Neuronal stem cell (in vitro differentiated cells): ENCODE data around the gene ROBO1.

Experiments
- DNase-seq: peaks from one replicate; pipeline ENCODE4 v3.0.0-alpha.2; 2013; ENCODE audit warnings: low spot score
- H2AFZ ChIP-seq: one replicate; pipeline ENCODE4 v1.6.1; 2013; ENCODE audit warnings: mild to moderate bottlenecking, low read length, inconsistent platforms
- H2AK5ac ChIP-seq: 2 replicates; pipeline ENCODE4 v1.6.1; 2013; ENCODE audit warnings: low read depth, mild to moderate bottlenecking, inconsistent platforms, low read length, moderate library complexity, mixed read lengths
- H2BK120ac ChIP-seq: 2 replicates; pipeline ENCODE4 v1.6.1; 2013; ENCODE audit warnings: low read depth, mild to moderate bottlenecking, inconsistent platforms, low read length, moderate library complexity, mixed read lengths
- H2BK12ac ChIP-seq: one replicate; pipeline ENCODE4 v1.6.1; 2013; ENCODE audit warnings: low read length, inconsistent platforms
- H2BK15ac ChIP-seq: 2 replicates; pipeline ENCODE4 v1.6.1; 2013; ENCODE audit warnings: mild to moderate bottlenecking, low read length, inconsistent platforms, mixed read lengths
- H2BK5ac ChIP-seq: one replicate; pipeline ENCODE4 v1.6.1; 2013; ENCODE audit warnings: inconsistent platforms, mild to moderate bottlenecking, low read length, moderate library complexity
- H3K14ac ChIP-seq: one replicate; pipeline ENCODE4 v1.6.1; 2013; ENCODE audit warnings: low read length, inconsistent platforms
- H3K18ac ChIP-seq: 2 replicates; pipeline ENCODE4 v1.6.1; 2013; ENCODE audit warnings: low read length, inconsistent platforms
- H3K23ac ChIP-seq: 2 replicates; pipeline ENCODE4 v1.6.1; 2013; ENCODE audit warnings: low read depth, mild to moderate bottlenecking, mixed read lengths, low read length, inconsistent platforms; ENCODE audit not compliant: poor library complexity
- H3K27ac ChIP-seq: replicated peaks from 3 replicates; pipeline ENCODE4 v1.5.1; 2013; ENCODE audit warnings: low read length, inconsistent platforms
- H3K27me3 ChIP-seq, 3 experiments: 2 replicates each; pipeline ENCODE4 v1.6.1; 2013; ENCODE audit warnings: low read length in 3 of 3, mild to moderate bottlenecking in 2 of 3, inconsistent platforms in 1 of 3, low read depth in 1 of 3, mixed read lengths in 1 of 3, moderate library complexity in 1 of 3; ENCODE audit not compliant: control insufficient read depth in 3 of 3, insufficient read depth in 3 of 3
- H3K36me3 ChIP-seq, 2 donors: replicated peaks in 1 of 2; 2 replicates each; pipeline ENCODE4 v1.6.1; 2013; ENCODE audit warnings: low read length in 2 of 2; ENCODE audit not compliant: control insufficient read depth in 2 of 2, insufficient read depth in 2 of 2
- H3K4ac ChIP-seq: 2 replicates; pipeline ENCODE4 v1.6.1; 2013; ENCODE audit warnings: inconsistent platforms, mild to moderate bottlenecking, low read length, moderate library complexity
- H3K4me1 ChIP-seq, 2 donors: 1 replicate in 1 of 2; 2 replicates in 1 of 2; pipeline ENCODE4 v1.6.1; 2013; ENCODE audit warnings: low read length in 2 of 2, low read depth in 1 of 2; ENCODE audit not compliant: control insufficient read depth in 2 of 2, insufficient read depth in 1 of 2
- H3K4me2 ChIP-seq: one replicate; pipeline ENCODE4 v1.6.1; 2013; ENCODE audit warnings: mild to moderate bottlenecking, low read length, inconsistent platforms; ENCODE audit not compliant: insufficient read depth, poor library complexity, severe bottlenecking
- H3K4me3 ChIP-seq, 2 donors: 2 replicates each; pipeline ENCODE4 v1.5.1; 2013; ENCODE audit warnings: low read length in 2 of 2, mild to moderate bottlenecking in 2 of 2, inconsistent platforms in 1 of 2, moderate library complexity in 1 of 2
- H3K79me1 ChIP-seq: one replicate; pipeline ENCODE4 v1.6.1; 2013; ENCODE audit warnings: low read depth, mild to moderate bottlenecking, inconsistent platforms, low read length, moderate library complexity
- H3K9ac ChIP-seq: one replicate; pipeline ENCODE4 v1.6.1; 2013; ENCODE audit warnings: mild to moderate bottlenecking, low read depth, low read length, inconsistent platforms; ENCODE audit not compliant: poor library complexity
- H3K9me3 ChIP-seq, 2 donors: replicated peaks in 1 of 2; 2 replicates each; pipeline versions ENCODE3 to v1.6.1; 2013; ENCODE audit warnings: low read length in 2 of 2, mild to moderate bottlenecking in 2 of 2, inconsistent platforms in 1 of 2, low read depth in 1 of 2, mixed read lengths in 1 of 2, moderate library complexity in 1 of 2; ENCODE audit not compliant: control insufficient read depth in 2 of 2, insufficient read depth in 1 of 2
- H4K8ac ChIP-seq: one replicate; pipeline ENCODE4 v1.6.1; 2013; ENCODE audit warnings: low read depth, mild to moderate bottlenecking, inconsistent platforms, low read length, moderate library complexity
- H4K91ac ChIP-seq: one replicate; pipeline ENCODE4 v1.6.1; 2013; ENCODE audit warnings: low read length, low read depth, mild to moderate bottlenecking, inconsistent platforms; ENCODE audit not compliant: poor library complexity
- WGBS, 2 donors: extraction: QIAGEN DNeasy Blood & Tissue Kit; methylation state at CpG; one replicate each; pipeline ENCODE4 v1.1.7; 2013; ENCODE audit warnings: missing lambda C conversion rate in 2 of 2, mixed read lengths in 1 of 2; ENCODE audit not compliant: insufficient read length in 2 of 2, insufficient replicate concordance in 1 of 2; ENCODE audit errors: extremely low coverage in 2 of 2; 5-methylcytosine and 5-hydroxymethylcytosine counted together

The ROBO1 gene

GRCh38 chr3:79284781-79285180 is 483.0 kb downstream of the ROBO1 start:
- H2BK5ac ChIP-seq = no peak overlapping the region
- H2AFZ ChIP-seq = no peak overlapping the region
- no peak for DNase-seq
- no peak overlapping the region for H2AK5ac ChIP-seq
- H3K79me1 ChIP-seq = no peaks in the 10 kb centered on the region
- H3K27me3 ChIP-seq = no peaks in the 10 kb centered on the region
- H2BK12ac ChIP-seq = no peak overlapping the region
- H3K23ac ChIP-seq = no peak overlapping the region
- no peak overlapping the region for H3K4me2 ChIP-seq
- H3K4ac ChIP-seq = no peak overlapping the region
- H4K8ac ChIP-seq = no peak overlapping the region
- no peaks in the 10 kb centered on the region for H3K9me3 ChIP-seq
- H3K18ac ChIP-seq = no peak overlapping the region
- no peak overlapping the region for H2BK15ac ChIP-seq
- no peak overlapping the region for H3K27ac ChIP-seq
- H2BK120ac ChIP-seq = no peak overlapping the region
- H3K4me3 ChIP-seq = no peak overlapping the region
- H4K91ac ChIP-seq = no peak overlapping the region
- WGBS, 2 donors = no CpG with 5 or more reads among the region's 3 CpGs
- H3K9ac ChIP-seq = no peak overlapping the region
- H3K4me1 ChIP-seq = no peaks in the 10 kb centered on the region
- no peaks in the 10 kb centered on the region for H3K36me3 ChIP-seq
- no peak overlapping the region for H3K14ac ChIP-seq

GRCh38 chr3:79278681-79279080 is 489.1 kb downstream of the ROBO1 start:
- H3K27me3 ChIP-seq = no peaks in the 10 kb centered on the region
- H3K4me2 ChIP-seq = no peak overlapping the region
- no peak overlapping the region for H3K23ac ChIP-seq
- H3K79me1 ChIP-seq = no peaks in the 10 kb centered on the region
- no peak overlapping the region for H3K9ac ChIP-seq
- H3K4ac ChIP-seq = no peak overlapping the region
- H2AK5ac ChIP-seq = no peak overlapping the region
- WGBS, 2 donors = no CpG with 5 or more reads among the region's 1 CpG
- no peak overlapping the region for H3K18ac ChIP-seq
- no peak overlapping the region for H4K91ac ChIP-seq
- no peak overlapping the region for H2BK15ac ChIP-seq
- H2BK120ac ChIP-seq = no peak overlapping the region
- H2BK12ac ChIP-seq = no peak overlapping the region
- no peak overlapping the region for H3K14ac ChIP-seq
- no peak overlapping the region for H4K8ac ChIP-seq
- no peaks in the 10 kb centered on the region for H3K36me3 ChIP-seq
- H3K9me3 ChIP-seq = peaks cover 0 to 3% of the 10 kb centered on the region in 2 donors
- H2AFZ ChIP-seq = peak overlapping the region; percentile 22
- H3K4me3 ChIP-seq = no peak overlapping the region
- DNase-seq = no peak
- no peak overlapping the region for H2BK5ac ChIP-seq
- no peaks in the 10 kb centered on the region for H3K4me1 ChIP-seq
- no peak overlapping the region for H3K27ac ChIP-seq

GRCh38 chr3:79268422-79268821 is 499.4 kb downstream of the ROBO1 start:
- Histone ChIP-seq H2AK5ac (no peak overlapping the region), H3K4me1 (peaks cover 2 to 9% of the 10 kb centered on the region in 2 donors), H3K27me3 (no peaks in the 10 kb centered on the region), H2BK120ac (no peak overlapping the region), H3K36me3 (no peaks in the 10 kb centered on the region), H4K91ac (no peak overlapping the region), H3K23ac (no peak overlapping the region), H3K27ac (no peak overlapping the region), H3K4me2 (no peak overlapping the region), H2BK12ac (no peak overlapping the region), H3K79me1 (no peaks in the 10 kb centered on the region), H3K9me3 (no peaks in the 10 kb centered on the region), H3K4me3 (no peak overlapping the region), H4K8ac (no peak overlapping the region), H3K14ac (no peak overlapping the region), H2BK5ac (no peak overlapping the region), H3K18ac (no peak overlapping the region), H3K4ac (no peak overlapping the region), H3K9ac (no peak overlapping the region), H2BK15ac (no peak overlapping the region), H2AFZ (no peak overlapping the region)
- no peak for DNase-seq
- WGBS, 2 donors = no CpG with 5 or more reads among the region's 4 CpGs

- H2BK5ac ChIP-seq = no peak overlapping the region
- no peak overlapping the region for H3K4me2 ChIP-seq
- no peak overlapping the region for H3K4me3 ChIP-seq
- no peak overlapping the region for H4K8ac ChIP-seq
- H3K4me1 ChIP-seq = peaks cover 0 to 4% of the 10 kb centered on the region in 2 donors
- no peaks in the 10 kb centered on the region for H3K9me3 ChIP-seq
- H2BK120ac ChIP-seq = no peak overlapping the region
- no CpG with 5 or more reads among the region's 2 CpGs for WGBS, 2 donors
- no peak overlapping the region for H3K23ac ChIP-seq
- no peaks in the 10 kb centered on the region for H3K36me3 ChIP-seq
- H2BK12ac ChIP-seq = no peak overlapping the region
- no peak for DNase-seq
- H4K91ac ChIP-seq = no peak overlapping the region
- no peak overlapping the region for H2AK5ac ChIP-seq
- H3K79me1 ChIP-seq = no peaks in the 10 kb centered on the region
- H3K4ac ChIP-seq = no peak overlapping the region
- no peak overlapping the region for H2BK15ac ChIP-seq
- H3K18ac ChIP-seq = no peak overlapping the region
- H3K27me3 ChIP-seq = no peaks in the 10 kb centered on the region
- no peak overlapping the region for H3K14ac ChIP-seq
- no peak overlapping the region for H3K27ac ChIP-seq
- no peak overlapping the region for H2AFZ ChIP-seq
- no peak overlapping the region for H3K9ac ChIP-seq
Measured at GRCh38 chr3:79264892-79265291, 502.9 kb downstream of the ROBO1 start.
